Stimulated activated CD8-positive, alpha-beta memory T cell treated with anti-CD3 and anti-CD28 coated beads, Interleukin-7, amount 100 ng/mL, for 4 hours (primary cell): ENCODE measurements around the gene CD300H.
"Not testable (repeated sequence)": the region's sequence is repeated elsewhere in the genome, so short reads cannot be mapped to it uniquely, and the experiment has no call there.

Experiments
- DNase-seq, 2 donors: peaks; one replicate each; pipeline ENCODE4 v3.0.0-alpha.2; 2020; ENCODE audit warnings: low read depth in 2 of 2

CD300H gene

GRCh38 chr17:74526681-74527080 lies 40.6 kb downstream of the CD300H start:
- no peak for DNase-seq

GRCh38 chr17:74525781-74526288 lies 41.5 kb downstream of the CD300H start:
- no peak for DNase-seq

DNA sequence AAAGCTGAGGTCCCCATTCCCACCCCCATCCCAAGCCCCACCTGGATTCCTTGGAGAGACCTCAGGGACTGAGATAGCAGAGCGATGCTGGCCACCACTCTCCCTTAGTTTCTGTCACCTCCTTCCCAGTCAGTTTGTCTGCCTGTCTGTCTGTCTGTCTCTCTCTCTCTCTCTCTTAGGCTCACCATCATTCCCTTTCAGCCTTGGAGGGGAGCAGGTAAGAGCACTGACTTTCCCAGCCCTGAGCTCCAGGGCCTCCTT lies 41.9 kb downstream of the CD300H start:
- no peak for DNase-seq

DNA sequence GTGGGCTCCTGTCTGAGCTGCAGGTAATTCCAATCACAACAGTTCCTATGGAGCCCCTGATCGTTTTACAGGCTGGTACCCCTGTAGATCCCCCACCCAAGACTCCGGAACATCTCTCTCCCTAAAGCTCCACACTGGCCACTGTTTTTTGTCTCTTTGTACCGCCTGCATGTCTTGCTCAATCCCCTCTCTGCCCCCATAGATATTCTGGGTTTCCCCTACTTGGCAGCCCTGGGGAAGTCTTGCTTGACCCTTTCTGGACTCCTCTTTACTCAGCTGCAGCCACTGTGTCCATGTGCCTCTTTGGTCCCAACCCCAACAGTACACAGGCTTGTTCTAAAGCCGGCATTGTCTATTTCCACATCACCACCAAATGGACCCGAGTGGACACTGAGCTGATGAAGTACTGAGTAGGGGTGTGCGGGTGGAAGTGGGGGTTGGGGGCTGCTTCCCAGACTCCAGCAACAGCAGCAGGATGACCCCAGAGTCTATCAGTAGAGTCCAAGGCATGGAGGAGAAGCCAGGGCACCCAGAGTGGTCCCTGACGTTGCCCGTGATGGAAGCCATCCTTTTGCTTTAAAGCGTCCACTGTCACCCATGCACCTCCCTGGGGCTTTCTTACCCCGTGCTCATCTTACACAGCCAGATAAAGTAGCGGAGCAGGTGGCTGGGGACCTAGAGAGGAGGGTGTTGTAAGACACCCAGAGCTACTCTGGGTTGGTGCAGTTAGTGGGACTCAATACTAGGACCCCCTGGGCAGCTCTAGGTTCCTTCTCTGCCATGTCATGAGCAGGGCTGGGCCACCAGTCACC lies 42.5 kb downstream of the CD300H start:
- DNase-seq, result no peak

DNA sequence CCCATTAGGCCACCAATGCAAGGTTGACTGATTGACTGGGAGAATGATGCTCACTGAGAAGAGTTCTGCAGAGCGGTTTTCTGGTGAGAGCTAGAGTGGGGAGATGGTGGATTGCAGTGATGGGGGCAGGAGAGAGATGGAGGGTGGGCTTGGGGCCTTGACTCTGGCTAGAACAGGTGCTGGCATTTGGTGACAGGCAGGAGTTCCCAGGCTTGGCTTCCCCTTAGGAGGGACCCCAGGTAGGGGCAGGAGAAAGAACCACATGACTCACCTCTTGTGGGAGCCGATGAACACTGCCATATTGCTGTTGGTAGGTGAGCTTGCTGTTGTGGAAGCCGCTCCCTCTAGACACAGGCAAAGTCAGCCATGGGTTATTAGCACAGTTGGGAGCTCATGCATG lies 44.0 kb downstream of the CD300H start:
- no peak for DNase-seq

DNA sequence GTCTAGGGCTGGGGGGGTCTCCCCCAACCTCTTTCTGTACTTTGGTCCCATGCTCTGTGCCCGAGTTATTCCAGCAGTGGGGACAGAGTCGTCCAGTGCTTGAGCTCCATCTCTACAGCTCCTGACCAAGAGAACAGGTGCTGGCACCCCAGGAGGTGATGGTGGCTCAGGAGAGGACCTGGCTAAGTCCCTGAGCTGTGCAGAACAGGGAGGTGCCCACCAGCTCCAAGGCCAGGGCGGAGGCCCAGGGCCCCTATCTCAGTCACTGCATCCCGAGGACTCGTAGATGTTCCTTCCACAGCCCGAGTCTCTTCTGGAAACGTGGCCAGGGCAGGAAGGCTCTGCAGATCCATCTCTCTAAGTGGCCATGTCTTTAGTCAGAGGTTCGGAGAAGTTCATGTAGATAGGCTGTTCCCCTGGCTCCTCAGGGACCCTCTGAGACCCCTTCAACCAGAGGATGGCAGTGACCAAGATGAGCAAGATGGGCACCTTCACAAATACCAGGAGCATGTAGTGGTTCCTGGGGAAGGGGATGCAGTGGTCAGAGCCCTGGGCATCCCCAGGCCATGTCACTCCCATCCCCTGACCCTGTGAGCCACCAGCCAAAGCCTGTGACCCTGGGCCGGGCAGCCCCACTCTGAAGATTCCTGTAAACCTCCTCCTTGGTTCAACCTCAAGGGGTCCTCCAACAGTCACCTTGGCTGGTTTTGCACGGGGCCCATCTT lies 44.8 kb downstream of the CD300H start:
- DNase-seq, result no peak

DNA sequence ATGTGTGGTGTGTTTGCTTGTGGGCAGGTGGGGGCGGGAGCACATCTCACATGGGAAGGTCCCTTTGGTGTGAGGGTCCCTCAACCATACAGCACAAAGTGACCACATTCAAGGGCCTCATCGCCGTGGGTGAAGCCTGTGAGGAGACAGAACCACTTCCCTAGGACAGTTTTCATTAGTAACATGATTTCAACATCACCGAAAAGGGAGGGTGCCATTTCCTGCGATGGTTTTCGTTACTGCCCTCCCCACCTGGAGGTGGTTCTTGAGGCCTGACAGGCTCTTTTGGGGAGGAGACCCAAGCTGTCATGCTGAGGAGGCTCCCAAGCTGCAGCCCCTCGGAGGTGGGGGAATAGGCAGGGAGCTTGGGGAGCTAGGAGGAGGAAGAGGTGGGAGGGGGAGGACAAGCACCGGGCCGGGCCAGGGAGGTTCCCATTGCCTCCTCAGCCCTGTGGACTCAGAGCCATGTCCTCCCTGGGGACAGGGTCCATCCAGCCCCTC lies 45.6 kb downstream of the CD300H start:
- DNase-seq, result no peak

GRCh38 chr17:74520790-74521480 lies 46.4 kb downstream of the CD300H start:
- no peak for DNase-seq

GRCh38 chr17:74520016-74520434 lies 47.3 kb downstream of the CD300H start:
- DNase-seq, result no peak

GRCh38 chr17:74518413-74518981 lies 48.8 kb downstream of the CD300H start:
- DNase-seq, result not testable (repeated sequence)

- DNase-seq, result no peak
These were observed 50.6 kb downstream of the CD300H start for GRCh38 chr17:74516561-74517328.

DNA sequence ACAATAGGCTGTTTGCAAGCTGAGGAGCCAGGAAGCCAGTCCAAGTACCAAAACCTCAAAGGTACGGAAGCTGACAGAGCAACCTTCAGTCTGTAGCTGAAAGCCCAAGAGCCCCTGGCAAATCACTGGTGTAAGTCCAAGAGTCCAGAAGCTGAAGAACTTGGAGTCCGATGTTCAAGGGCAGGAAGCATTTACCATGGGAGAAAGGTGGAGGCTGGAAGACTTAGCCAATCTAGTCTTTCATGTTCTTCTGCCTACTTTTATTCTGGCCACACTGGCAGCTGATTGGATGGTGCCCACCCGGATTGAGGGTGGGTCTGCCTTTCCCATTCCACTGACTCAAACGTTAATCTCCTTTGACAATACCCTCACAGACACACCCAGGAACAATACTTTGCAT lies 51.4 kb downstream of the CD300H start:
- no peak for DNase-seq

GRCh38 chr17:74514632-74515334 lies 52.5 kb downstream of the CD300H start:
- peak in 1 of 2 donors; percentile 13 for DNase-seq

- DNase-seq, result peak in 1 of 2 donors; percentile 22
These were observed 53.2 kb downstream of the CD300H start for GRCh38 chr17:74513987-74514631.

DNA sequence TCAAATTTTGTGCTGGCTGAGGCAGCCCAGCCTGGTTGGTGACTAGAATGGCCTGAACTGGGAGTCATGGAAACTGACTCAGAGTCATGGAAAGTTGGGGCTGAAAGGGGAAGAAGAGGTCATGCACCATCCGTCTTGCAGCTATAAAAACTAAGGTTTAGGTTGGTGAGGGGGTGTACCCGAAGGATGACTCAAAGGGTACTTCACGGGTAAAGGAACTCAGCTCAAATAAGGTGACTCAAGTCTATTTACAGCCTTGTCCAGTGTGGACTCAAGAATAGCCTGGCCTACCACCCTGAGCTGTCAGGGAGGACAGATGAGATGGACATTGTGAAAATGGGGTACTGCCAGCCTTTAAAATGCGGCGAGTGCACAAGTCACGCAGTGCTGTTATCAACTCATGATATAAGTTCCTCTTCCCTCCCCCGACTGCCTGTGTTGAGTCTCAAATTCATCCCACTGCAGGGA lies 54.7 kb downstream of the CD300H start:
- no peak for DNase-seq

DNA sequence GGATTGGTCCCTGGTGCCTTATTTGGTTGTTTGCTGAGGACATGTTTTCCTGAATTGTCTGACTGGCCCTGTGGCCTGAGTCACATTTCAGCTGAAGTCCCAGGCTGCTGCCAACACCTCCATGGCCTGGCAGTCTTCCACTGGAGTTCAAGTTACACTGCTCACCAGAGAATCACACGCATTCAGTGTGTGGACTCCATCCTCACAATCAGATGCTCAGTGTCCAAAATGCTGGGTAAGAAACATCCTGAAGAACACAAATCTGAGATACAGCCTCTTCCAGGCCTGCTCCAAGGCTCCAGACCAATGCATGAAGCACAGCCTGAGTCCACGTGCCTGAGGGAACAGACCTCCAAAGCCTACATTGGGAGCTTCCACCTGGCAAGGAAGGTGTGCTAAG lies 55.3 kb downstream of the CD300H start:
- no peak for DNase-seq
